H1 (cell line): ENCODE measurements around the gene CAMK2B.

Source experiments
- CEBPB ChIP-seq: IDR thresholded peaks from 2 replicates; pipeline ENCODE4 v1.6.1; 2012; ENCODE audit warnings: low read depth, low read length
- CREB1 ChIP-seq: IDR thresholded peaks from 2 replicates; pipeline ENCODE4 v1.6.1; 2012; ENCODE audit warnings: inconsistent platforms
- CTCF ChIP-seq, 3 experiments: IDR thresholded peaks; 1 replicate in 2 of 3; 2 replicates in 1 of 3; pipeline versions ENCODE4 v1.5.1 to v1.6.1; 2011; ENCODE audit warnings: low read length in 3 of 3, mild to moderate bottlenecking in 3 of 3, inconsistent platforms in 2 of 3, low read depth in 1 of 3, moderate library complexity in 1 of 3; ENCODE audit not compliant: insufficient read depth in 1 of 3; ENCODE audit errors: control extremely low read depth in 1 of 3
- NANOG ChIP-seq: IDR thresholded peaks from 2 replicates; pipeline ENCODE4 v1.6.1; 2011; ENCODE audit warnings: low read length, low read depth, mild to moderate bottlenecking, inconsistent platforms; ENCODE audit not compliant: insufficient read depth, poor library complexity, severe bottlenecking
- POLR2A ChIP-seq, 2 experiments: IDR thresholded peaks; 1 replicate in 1 of 2; 2 replicates in 1 of 2; pipeline ENCODE4 v1.6.1; 2011; ENCODE audit warnings: low read depth in 2 of 2, low read length in 2 of 2, mild to moderate bottlenecking in 2 of 2; ENCODE audit errors: control extremely low read depth in 1 of 2
- POLR2AphosphoS5 ChIP-seq: IDR thresholded peaks from 2 replicates; pipeline ENCODE4 v1.6.1; 2011; ENCODE audit warnings: low read depth, low read length
- RAD21 ChIP-seq, 2 experiments: IDR thresholded peaks in 1 of 2; conservative IDR thresholded peaks in 1 of 2; 2 replicates each; pipeline ENCODE4 v1.6.1; 2011; ENCODE audit warnings: low read depth in 2 of 2, low read length in 2 of 2, improper control_type of control experiment in 1 of 2, inconsistent platforms in 1 of 2, mild to moderate bottlenecking in 1 of 2, moderate library complexity in 1 of 2
- SRF ChIP-seq: IDR thresholded peaks from 2 replicates; pipeline ENCODE4 v1.6.1; 2011; ENCODE audit warnings: mild to moderate bottlenecking, low read depth, low read length, moderate library complexity
- TCF12 ChIP-seq: IDR thresholded peaks from 2 replicates; pipeline ENCODE4 v1.6.1; 2011; ENCODE audit warnings: low read depth, mild to moderate bottlenecking, low read length
- TEAD4 ChIP-seq: IDR thresholded peaks from 2 replicates; pipeline ENCODE4 v1.6.1; 2012; ENCODE audit warnings: low read depth, low read length, inconsistent platforms, mixed read lengths
- YY1 ChIP-seq: IDR thresholded peaks from 2 replicates; pipeline ENCODE4 v1.6.1; 2011; ENCODE audit warnings: low read depth, mild to moderate bottlenecking, low read length

GRCh38 chr7:44226396-44226753 is 99.0 kb downstream of the CAMK2B start:
- TF ChIP-seq CTCF (IDR thresholded peaks at IDR 0.05; ENCODE audit: control extremely low read depth in 1 of 3, insufficient read depth in 1 of 3, low read depth in 1 of 3, low read length in 3 of 3) (no peak), YY1 (no peak), NANOG (no peak), TEAD4 (no peak), POLR2A (IDR thresholded peaks at IDR 0.05; ENCODE audit: control extremely low read depth in 1 of 2, low read depth in 2 of 2, low read length in 2 of 2) (no peak), POLR2AphosphoS5 (no peak), RAD21 (IDR thresholded peaks at IDR 0.05 in 1 of 2, conservative IDR thresholded peaks at IDR 0.05 in 1 of 2; ENCODE audit: low read depth in 2 of 2, low read length in 2 of 2) (no peak), CREB1 (no peak), SRF (no peak), TCF12 (no peak), CEBPB (no peak)
